D341Med (cell line): ENCODE data around the gene RAE1.

Experiments used
- DNase-seq: peaks from one replicate; pipeline ENCODE4 v3.0.0; 2012; ENCODE audit warnings: low spot score

The RAE1 gene

GRCh38 chr20:57400231-57400701, 49.2 kb downstream of the RAE1 start:
- no peak for DNase-seq

- no peak for DNase-seq
Observed at GRCh38 chr20:57400821-57401564, 49.9 kb downstream of the RAE1 start.

DNA sequence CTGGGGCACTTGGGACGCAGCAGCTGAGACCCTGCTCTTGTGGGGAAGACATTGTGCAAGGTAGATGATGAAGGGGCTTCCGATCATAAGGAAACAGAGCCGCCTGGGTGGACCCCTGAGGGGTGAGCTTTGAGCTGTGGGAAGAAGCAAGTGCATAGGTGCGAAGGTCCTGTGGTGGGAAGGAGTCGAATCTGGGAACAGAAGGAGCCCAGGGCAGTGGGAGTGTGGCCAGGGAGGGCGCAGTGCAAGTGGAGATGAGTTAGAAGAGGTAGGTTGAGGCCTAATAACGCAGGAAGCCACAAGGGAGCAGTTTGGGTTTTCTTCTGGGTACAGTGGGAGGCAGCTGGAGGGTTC, 50.5 kb downstream of the RAE1 start:
- DNase-seq: no peak

GRCh38 chr20:57402206-57403125, 51.4 kb downstream of the RAE1 start:
- no peak for DNase-seq

DNA sequence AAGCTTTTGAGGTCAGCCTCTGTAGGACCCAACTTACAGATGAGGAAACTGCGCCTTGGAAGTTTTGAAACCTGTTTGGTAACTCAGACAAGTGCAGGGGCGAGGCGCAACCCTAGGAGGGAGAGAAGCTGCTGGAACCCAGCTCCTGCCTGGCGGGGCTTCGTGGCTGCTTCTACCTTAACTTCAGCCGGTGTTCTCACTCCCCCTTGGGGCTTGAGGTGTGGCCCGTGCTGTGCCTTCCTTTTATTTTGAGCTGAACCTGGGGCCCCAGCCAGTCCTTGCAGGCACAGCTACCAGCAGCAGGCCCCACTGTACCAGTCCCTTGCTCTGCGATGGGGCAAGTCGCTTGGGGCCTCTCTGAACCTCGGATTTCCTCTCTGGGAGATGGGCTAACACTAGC, 52.2 kb downstream of the RAE1 start:
- DNase-seq: no peak

DNA sequence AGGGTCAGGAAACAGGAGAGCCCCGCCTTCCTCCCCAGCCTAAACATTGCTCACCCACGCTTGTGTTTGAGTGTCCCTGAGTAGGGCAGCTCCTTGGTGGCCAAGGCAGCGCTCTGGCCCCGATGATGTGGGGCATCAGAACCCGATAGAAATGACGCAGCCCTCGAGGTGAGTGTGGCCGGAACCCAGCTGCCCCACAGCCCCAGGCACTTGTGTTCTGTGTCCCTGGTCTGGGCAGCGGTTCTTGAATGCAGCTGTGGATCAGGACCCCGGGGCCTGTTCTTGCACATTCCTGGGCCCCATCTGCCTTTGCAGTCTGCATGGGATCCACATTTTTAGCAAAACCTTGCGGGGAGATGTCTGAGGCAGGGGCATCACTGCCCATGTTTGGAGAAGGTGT, 53.0 kb downstream of the RAE1 start:
- DNase-seq: no peak

GRCh38 chr20:57404419-57405072, 53.5 kb downstream of the RAE1 start:
- DNase-seq: no peak

GRCh38 chr20:57405236-57406016, 54.4 kb downstream of the RAE1 start:
- DNase-seq: no peak

DNA sequence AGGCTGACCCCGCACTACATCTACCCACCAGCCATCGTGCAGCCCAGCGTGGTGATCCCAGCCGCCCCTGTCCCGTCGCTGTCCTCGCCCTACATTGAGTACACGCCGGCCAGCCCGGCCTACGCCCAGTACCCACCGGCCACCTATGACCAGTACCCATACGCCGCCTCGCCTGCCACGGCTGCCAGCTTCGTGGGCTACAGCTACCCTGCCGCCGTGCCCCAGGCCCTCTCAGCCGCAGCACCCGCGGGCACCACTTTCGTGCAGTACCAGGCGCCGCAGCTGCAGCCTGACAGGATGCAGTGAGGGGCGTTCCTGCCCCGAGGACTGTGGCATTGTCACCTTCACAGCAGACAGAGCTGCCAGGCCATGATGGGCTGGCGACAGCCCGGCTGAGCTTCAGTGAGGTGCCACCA, 56.5 kb downstream of the RAE1 start:
- no peak for DNase-seq

- DNase-seq: no peak
Observed at GRCh38 chr20:57408131-57408530, 57.1 kb downstream of the RAE1 start.

- DNase-seq: no peak
Observed at GRCh38 chr20:57408536-57409233, 57.6 kb downstream of the RAE1 start.

GRCh38 chr20:57409316-57409671, 58.2 kb downstream of the RAE1 start:
- no peak for DNase-seq

DNA sequence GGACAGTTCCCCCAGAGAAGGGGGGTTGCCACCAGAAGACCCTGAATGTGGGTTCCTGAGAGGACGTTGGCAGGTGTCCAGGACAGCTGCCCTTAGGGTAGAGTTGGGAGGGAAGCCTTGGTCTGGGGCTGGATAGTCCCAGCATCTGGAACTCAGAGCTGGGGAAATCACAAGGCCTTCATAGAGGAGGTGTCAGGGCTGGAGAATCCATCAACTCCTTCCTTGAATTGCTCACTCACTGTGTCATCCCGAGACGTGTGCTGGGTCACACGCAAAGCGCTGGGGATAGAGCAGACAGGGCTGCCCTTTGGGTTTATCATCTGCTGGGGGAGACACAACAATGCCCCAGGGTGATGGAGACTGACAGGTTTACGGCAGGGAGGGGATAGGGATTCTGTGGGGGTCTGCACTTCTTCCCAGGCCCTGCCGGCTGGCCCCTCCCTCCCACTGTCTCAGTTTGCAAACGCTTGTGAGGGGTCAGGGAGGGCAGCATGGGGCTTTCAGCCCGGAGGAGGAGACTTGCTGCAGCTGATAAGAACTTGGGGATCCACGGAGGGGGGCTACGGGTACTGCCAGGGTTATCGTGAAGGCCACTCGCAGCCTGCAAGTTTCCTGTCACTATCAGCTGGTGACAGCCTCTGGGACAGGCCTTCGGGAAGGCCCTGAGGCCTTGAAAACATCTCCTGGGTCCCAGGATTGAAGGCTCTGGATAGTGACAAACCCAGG, 58.8 kb downstream of the RAE1 start:
- DNase-seq: no peak

DNA sequence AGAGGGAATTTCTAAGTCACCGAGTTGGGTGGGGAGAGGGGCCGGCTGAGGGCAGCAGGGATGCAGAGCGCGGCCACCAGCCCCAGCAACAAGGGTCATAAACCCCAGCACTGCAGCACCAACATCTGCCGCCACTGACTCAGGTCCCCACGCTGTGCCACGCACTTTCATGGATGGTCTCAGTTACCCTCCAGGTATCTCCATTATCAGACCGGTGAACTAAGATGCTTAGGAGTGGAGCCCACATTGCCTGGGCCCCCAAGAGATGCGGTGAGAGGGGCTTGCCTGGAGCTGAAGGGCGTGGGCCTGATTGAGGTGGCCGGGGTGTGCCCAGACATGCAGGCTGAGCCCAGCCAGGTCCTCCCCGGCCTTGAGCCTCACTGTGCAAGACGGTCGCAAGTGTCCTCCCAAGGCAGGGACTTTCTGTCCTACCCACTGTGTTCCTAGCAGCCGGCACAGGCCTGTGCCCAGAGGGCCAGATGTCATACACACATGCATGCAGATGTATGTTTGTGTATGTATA, 59.4 kb downstream of the RAE1 start:
- no peak for DNase-seq

DNA sequence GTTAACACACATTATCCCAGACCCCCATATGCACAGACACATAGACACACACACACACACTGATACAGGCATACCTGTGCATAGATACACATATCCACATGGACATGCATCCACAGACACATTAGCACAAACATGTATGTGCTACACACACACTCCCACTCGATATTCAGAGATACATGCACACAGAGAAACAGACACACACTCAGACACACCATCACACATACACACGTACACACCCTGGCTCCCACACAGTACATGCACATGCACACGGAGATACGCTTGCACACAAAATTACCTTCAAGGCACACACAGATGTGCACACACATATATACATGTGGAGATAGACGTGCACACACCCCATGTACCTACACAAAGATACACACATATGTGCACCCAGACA, 59.9 kb downstream of the RAE1 start:
- no peak for DNase-seq

- no peak for DNase-seq
Observed at GRCh38 chr20:57411406-57412283, 60.6 kb downstream of the RAE1 start.

DNA sequence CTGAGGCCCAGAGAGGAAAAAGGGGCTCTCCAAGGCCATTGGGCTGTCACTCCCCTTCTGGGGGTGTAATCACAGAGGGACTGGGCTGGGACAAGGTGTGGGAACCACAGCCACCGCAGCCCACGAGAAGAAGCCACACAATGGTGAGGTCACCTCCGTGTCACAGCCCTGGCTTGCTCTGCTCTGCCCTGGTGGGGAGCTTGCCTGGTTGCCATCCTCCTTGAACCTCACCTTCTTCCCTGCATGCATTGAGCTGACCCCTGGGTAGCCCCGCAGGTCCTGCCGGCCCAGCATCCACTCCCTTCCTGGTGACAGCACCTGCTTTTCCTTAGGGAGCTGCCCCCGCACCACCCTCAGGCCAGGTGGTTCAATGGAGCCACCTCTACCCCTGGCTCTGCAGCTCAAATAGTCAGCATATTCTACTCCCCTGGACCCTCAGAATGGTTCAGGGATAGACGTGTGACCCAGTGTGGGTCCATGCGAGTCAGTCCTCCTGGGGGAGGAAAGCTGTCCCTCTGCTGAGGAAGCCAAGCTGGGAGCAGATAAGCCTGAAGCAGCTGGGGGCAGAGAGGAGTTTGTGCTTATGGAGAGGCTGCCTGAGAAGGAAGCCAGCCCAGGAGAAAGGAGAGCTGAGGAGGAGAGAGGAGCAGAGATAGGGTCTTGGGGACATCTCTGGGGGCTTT, 61.4 kb downstream of the RAE1 start:
- DNase-seq: no peak

DNA sequence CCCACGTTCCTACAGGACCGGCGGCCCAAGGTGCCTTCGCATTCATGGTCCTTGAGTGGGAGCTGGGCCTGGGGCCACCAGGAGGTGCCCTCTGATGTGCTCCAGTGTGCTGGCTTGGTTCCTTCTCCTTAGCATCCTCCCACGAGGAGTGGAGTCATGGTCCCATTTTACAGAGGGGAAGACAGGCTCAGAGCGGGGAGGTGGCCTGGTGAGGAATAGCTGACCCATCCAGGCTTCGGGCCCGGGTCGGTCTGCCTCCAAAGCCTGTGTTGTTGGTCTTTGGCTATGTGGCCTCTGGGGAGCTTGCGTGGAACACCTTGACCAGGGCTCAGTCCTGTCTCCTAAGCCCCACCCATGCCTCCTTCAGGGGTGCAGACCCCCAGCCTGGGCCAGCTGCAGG, 62.9 kb downstream of the RAE1 start:
- no peak for DNase-seq
